ENCODE data around the gene LNX1. TPM values are rescaled to one million over a fixed set of nuclear protein-coding genes. Genes with fewer than 3 reads are reported as not detected.
A peak's percentile ranks its signal among the peaks of the same experiment; 100 is the strongest.

Gene LNX1
- polyA plus RNA-seq, 3 donors = 0.09 to 0.13 TPM; not detected in 1

- Mint-ChIP-seq H3K36me3 (no peaks in the 10 kb centered on the region), H3K9me3 (peaks cover 0 to 7% (median 0%) of the 10 kb centered on the region in 7 donors)
Observed at GRCh38 chr4:53490965-53491622, 100.2 kb downstream of the LNX1 start.

More at GRCh38 chr4:53490965-53491622, 100.2 kb downstream of the LNX1 start:
- no peak overlapping the region for H3K4me2 ChIP-seq (replicated peaks; ENCODE audit: extremely low read depth, low read length, poor library complexity, severe bottlenecking)
- Mint-ChIP-seq H3K27ac (no peak overlapping the region), H3K4me3 (no peak overlapping the region), H3K27me3 (ENCODE audit: low read depth in 3 of 3) (peaks cover 2 to 6% (median 3%) of the 10 kb centered on the region in 3 donors), H3K4me1 (no peaks in the 10 kb centered on the region)
- H3K4me1 ChIP-seq (ENCODE audit: control insufficient read depth in 1 of 2, insufficient read depth in 2 of 2, low read length in 2 of 2) = no peaks in the 10 kb centered on the region
- peak; percentile 46 for TF ChIP-seq CTCF (IDR thresholded peaks at IDR 0.05)
- no peak overlapping the region for H2AFZ ChIP-seq (ENCODE audit: insufficient read depth, low read depth, low read length, poor library complexity, severe bottlenecking)
- no peak overlapping the region for H3K9ac ChIP-seq (ENCODE audit: insufficient read depth, low read length, poor library complexity, severe bottlenecking)
- H3K27me3 ChIP-seq (ENCODE audit: control insufficient read depth in 2 of 2, insufficient read depth in 2 of 2, low read length in 2 of 2) = no peaks in the 10 kb centered on the region
- no peak overlapping the region for H3K27ac ChIP-seq (ENCODE audit: low read depth in 1 of 2, low read length in 2 of 2)
- H3K36me3 ChIP-seq (replicated peaks in 1 of 2; ENCODE audit: control insufficient read depth in 1 of 2, insufficient read depth in 2 of 2, low read length in 2 of 2) = no peaks in the 10 kb centered on the region
- DNase-seq = peak in 1 of 3 donors; percentile 12
- no CpG with 5 or more reads among the region's 3 CpGs for WGBS (ENCODE audit: insufficient coverage)
- no peaks in the 10 kb centered on the region for H3K9me3 ChIP-seq (replicated peaks in 1 of 2; ENCODE audit: control insufficient read depth in 1 of 2, insufficient read depth in 1 of 2, low read length in 2 of 2)
- H3K4me3 ChIP-seq (replicated peaks in 1 of 3; ENCODE audit: low read depth in 2 of 3, low read length in 3 of 3) = no peak overlapping the region
- no peaks in the 10 kb centered on the region for H4K20me1 ChIP-seq (ENCODE audit: insufficient read depth, low read length)
- intact Hi-C loops (cut with micrococcal nuclease) = loop anchor here in 1 of 2 donors (10.0 kb wide), 1 partner anchor 744 kb away; no protein-coding TSS in a partner anchor
- no peaks in the 10 kb centered on the region for H3K79me2 ChIP-seq (ENCODE audit: insufficient read depth, low read length)

Data from CD14-positive monocyte (primary cell).